ENCODE data around the gene GCN1. TPM values are rescaled to one million over a fixed set of nuclear protein-coding genes. Genes with fewer than 3 reads are reported as not detected.

Gene GCN1
- polyA plus RNA-seq, 2 of the 4 experiments (the other 2 are of a cell fraction) = 43.2 to 64.1 TPM

GRCh38 chr12:120115692-120116440 is 78.6 kb downstream of the GCN1 start (continued):
- TF ChIP-seq HOXB5 (CRISPR knock-in tag; IDR thresholded peaks at IDR 0.05) = no peak
- no peak for TF ChIP-seq NFE2L2 (conservative IDR thresholded peaks at IDR 0.05; ENCODE audit: low read length)
- no peak for TF ChIP-seq CBX8 (IDR thresholded peaks at IDR 0.05)
- no peak for TF ChIP-seq FOSL2 (IDR thresholded peaks at IDR 0.05)
- 0 out of 2 replicates have a peak, but pooled peaks have one; percentile 3 for TF ChIP-seq FOSL2 (CRISPR knock-in tag; IDR thresholded peaks at IDR 0.05)
- no peak for TF ChIP-seq ZSCAN20 (CRISPR knock-in tag; IDR thresholded peaks at IDR 0.05)
- TF ChIP-seq HOXA7 (CRISPR knock-in tag; IDR thresholded peaks at IDR 0.05) = no peak
- peak; percentile 38; the same call in 1 of the 2 replicates for TF ChIP-seq USF2 (IDR thresholded peaks at IDR 0.05)

- Histone ChIP-seq H3K27ac (peak overlapping the region in 1 of 2 experiments; percentile 95; a peak in 3 of 6 replicates), H3K4me2 (peak overlapping the region; percentile 94), H3K9me3 (no peaks in the 10 kb centered on the region), H3K4me1 (peaks cover 26% of the 10 kb centered on the region), H3K4me3 (peak overlapping the region; percentile 96)
- ATAC-seq (no peak), DNase-seq (ENCODE audit: low read depth in 1 of 2, low spot score in 1 of 2) (no peak), FAIRE-seq (no peak)
- CTCF ChIA-PET = interaction anchor here (0.7 kb wide), 1 partner anchor 34 kb away, joined by 5 read pairs; no protein-coding TSS in a partner anchor
- POLR2A ChIA-PET = interaction anchor here (1.6 kb wide), 1 partner anchor 86 kb away, joined by 5 read pairs; the partner anchor contains the start of gene RPLP0
- WGBS (ENCODE audit: missing lambda C conversion rate) = 98% methylated on average over 3 of the region's 3 CpGs
- TF ChIP-seq POLR2A (IDR thresholded peaks at IDR 0.05; ENCODE audit: low read length) (no peak), EHF (CRISPR knock-in tag; IDR thresholded peaks at IDR 0.05) (no peak), PBX3 (IDR thresholded peaks at IDR 0.05) (no peak), RAD21 (conservative IDR thresholded peaks at IDR 0.05 in 1 of 2, IDR thresholded peaks at IDR 0.05 in 1 of 2) (no peak), RCOR1 (IDR thresholded peaks at IDR 0.05; ENCODE audit: low read depth, low read length) (no peak), EP300 (IDR thresholded peaks at IDR 0.05) (no peak), MAX (IDR thresholded peaks at IDR 0.05) (no peak), NPAS2 (CRISPR knock-in tag; IDR thresholded peaks at IDR 0.05; ENCODE audit: borderline replicate concordance) (no peak), HDAC2 (IDR thresholded peaks at IDR 0.05) (no peak), EHMT2 (IDR thresholded peaks at IDR 0.05; ENCODE audit: low read depth) (no peak), KDM5A (IDR thresholded peaks at IDR 0.05) (no peak), RFX5 (IDR thresholded peaks at IDR 0.05) (no peak), ATOH8 (CRISPR knock-in tag; IDR thresholded peaks at IDR 0.05; ENCODE audit: low read depth) (no peak), MAFK (IDR thresholded peaks at IDR 0.05; ENCODE audit: partially characterized antibody) (no peak), CEBPB (IDR thresholded peaks at IDR 0.05) (no peak)
- TF ChIP-seq, protein P1, sequence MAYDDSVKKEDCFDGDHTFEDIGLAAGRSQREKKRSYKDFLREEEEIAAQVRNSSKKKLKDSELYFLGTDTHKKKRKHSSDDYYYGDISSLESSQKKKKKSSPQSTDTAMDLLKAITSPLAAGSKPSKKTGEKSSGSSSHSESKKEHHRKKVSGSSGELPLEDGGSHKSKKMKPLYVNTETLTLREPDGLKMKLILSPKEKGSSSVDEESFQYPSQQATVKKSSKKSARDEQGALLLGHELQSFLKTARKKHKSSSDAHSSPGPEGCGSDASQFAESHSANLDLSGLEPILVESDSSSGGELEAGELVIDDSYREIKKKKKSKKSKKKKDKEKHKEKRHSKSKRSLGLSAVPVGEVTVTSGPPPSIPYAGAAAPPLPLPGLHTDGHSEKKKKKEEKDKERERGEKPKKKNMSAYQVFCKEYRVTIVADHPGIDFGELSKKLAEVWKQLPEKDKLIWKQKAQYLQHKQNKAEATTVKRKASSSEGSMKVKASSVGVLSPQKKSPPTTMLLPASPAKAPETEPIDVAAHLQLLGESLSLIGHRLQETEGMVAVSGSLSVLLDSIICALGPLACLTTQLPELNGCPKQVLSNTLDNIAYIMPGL (CRISPR knock-in tag; IDR thresholded peaks at IDR 0.05; ENCODE audit: borderline replicate concordance) = no peak
- TF ChIP-seq, protein P2, sequence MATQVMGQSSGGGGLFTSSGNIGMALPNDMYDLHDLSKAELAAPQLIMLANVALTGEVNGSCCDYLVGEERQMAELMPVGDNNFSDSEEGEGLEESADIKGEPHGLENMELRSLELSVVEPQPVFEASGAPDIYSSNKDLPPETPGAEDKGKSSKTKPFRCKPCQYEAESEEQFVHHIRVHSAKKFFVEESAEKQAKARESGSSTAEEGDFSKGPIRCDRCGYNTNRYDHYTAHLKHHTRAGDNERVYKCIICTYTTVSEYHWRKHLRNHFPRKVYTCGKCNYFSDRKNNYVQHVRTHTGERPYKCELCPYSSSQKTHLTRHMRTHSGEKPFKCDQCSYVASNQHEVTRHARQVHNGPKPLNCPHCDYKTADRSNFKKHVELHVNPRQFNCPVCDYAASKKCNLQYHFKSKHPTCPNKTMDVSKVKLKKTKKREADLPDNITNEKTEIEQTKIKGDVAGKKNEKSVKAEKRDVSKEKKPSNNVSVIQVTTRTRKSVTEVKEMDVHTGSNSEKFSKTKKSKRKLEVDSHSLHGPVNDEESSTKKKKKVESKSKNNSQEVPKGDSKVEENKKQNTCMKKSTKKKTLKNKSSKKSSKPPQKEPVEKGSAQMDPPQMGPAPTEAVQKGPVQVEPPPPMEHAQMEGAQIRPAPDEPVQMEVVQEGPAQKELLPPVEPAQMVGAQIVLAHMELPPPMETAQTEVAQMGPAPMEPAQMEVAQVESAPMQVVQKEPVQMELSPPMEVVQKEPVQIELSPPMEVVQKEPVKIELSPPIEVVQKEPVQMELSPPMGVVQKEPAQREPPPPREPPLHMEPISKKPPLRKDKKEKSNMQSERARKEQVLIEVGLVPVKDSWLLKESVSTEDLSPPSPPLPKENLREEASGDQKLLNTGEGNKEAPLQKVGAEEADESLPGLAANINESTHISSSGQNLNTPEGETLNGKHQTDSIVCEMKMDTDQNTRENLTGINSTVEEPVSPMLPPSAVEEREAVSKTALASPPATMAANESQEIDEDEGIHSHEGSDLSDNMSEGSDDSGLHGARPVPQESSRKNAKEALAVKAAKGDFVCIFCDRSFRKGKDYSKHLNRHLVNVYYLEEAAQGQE (IDR thresholded peaks at IDR 0.05) = no peak
These were observed 79.4 kb downstream of the GCN1 start for GRCh38 chr12:120115066-120115465.
